Myocyte (in vitro differentiated cells): ENCODE measurements around the gene ZNF235. TPM values are rescaled to one million over a fixed set of nuclear protein-coding genes. Genes with fewer than 3 reads are reported as not detected.
"Not testable (repeated sequence)": the region's sequence is repeated elsewhere in the genome, so short reads cannot be mapped to it uniquely, and the experiment has no call there.

Source experiments
- DNase-seq: peaks from one replicate; pipeline ENCODE4 v3.0.0-alpha.2; 2012; ENCODE audit warnings: low read depth
- total RNA-seq: library from RNA; depleted of rRNA; stranded (reverse); fragments of >200 nt; gene quantifications from 2 replicates; pipeline ENCODE4 v1.2.3, GENCODE V29; 2014

Gene ZNF235
- total RNA-seq, 1 donor from 2014 or later, result 4.8 TPM

DNA sequence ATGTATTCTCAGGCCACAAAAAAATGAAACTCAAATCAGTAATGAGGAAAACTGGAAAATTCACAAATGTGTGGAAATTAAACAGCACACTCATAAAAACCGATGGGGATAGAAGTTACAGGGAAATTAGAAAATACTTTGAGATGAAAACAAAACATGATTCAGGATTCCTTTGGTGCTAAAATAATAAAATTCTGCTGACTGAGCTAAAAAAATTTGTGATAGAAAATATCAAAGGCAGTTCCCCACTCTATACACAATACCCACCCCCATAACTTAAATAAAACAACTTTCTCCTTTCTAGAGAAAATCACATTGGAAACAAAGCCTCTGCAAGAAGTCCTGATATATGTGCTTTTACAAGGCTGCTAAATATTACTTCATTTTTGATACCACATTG lies 46.7 kb downstream of the ZNF235 start:
- DNase-seq, result no peak

DNA sequence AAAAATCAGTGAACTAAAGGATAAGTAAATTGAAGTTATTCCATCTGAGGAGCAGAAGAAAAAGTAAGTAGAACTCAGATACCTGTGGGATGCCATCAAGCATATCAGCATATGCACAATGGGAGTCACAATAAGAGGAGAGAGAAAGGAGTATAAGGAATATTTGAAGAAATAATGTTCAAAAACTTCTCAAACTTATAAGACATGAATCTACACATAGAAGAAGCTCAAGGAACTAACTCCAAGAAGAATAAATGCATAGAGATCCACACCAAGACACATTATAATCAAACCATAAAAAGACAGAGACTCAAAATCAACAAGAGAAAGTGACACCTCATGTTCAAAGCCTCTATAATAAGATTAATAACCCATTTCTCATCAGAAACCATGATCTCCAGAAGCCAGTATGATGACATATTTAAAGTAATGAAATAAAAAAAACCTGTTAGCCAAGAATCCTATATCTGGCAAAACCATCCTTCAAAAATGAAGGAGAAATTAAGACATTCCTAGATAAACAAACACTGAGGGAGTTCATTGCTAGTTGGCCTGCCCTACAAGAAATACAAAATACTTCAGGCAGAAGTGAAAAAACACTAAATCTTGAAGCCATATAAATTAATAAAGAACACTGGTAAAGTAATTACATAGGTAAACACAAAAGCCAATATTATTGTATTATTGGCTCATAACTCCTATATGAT lies 49.0 kb downstream of the ZNF235 start:
- no peak for DNase-seq

DNA sequence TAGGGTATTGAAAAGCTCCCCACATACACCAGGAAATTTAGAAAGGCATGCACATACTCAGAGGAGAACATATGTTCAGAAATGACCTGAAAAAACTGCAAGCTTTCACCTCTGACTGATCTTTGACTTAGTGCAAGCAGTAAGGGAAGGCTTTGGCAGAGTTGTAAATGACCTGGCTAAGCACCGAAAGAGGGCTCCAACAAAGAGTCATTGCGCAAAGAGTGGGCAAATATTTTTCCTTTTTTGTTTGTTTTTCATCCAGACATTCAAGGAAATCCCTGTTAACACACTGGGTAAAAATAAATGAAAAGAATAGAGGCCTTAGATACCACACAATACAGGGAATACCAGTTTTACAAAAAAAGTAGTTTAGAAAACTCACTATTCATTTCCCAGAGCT lies 50.3 kb downstream of the ZNF235 start:
- DNase-seq, result no peak

DNA sequence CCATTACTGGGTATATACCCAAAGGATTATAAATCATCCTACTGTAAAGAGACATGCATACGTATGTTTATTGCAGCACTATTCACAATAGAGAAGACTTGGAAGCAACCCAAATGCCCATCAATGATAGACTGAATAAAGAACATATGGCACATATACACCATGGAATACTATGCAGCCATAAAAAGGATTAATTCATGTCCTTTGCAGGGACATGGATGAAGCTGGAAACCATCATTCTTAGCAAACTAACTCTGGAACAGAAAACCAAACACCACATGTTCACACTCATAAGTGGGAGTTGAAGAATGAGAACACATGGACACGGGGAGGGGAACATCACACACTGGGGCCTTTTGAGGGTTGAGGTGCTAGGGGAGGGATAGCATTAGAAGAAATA lies 51.4 kb downstream of the ZNF235 start:
- DNase-seq, result not testable (repeated sequence)

DNA sequence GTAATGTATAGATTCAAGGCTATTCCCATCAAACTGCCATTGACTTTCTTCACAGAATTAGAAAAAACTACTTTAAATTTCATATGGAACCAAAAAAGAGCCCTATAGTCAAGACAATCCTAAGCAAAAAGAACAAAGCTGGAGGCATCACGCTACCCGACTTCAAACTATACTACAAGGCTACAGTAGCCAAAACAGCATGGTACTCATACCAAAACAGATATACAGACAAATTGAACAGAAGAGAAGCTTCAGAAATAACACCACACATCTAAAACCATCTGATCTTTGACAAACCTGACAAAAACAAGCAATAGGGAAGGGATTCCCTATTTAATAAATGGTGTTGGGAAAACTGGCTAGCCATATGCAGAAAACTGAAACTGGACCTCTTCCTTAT lies 52.5 kb downstream of the ZNF235 start:
- DNase-seq, result not testable (repeated sequence)

DNA sequence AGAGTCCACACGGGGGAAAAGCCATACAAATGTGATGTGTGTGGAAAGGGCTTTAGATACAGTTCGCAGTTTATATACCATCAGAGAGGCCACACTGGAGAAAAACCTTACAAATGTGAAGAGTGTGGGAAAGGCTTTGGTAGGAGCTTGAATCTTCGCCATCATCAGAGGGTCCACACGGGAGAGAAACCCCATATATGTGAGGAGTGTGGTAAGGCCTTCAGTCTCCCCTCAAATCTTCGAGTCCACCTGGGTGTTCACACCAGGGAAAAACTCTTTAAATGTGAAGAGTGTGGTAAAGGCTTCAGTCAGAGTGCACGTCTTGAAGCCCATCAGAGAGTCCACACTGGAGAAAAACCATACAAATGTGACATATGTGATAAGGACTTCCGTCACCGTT lies 68.4 kb downstream of the ZNF235 start:
- DNase-seq, result no peak

Other genes with a start within 250 kb of the ZNF235 start
- gene ZNF284, start 232.9 kb downstream of the ZNF235 start, total RNA-seq, result 3.0 and 3.6 TPM in 2 replicates
- gene ZNF224, start 210.7 kb downstream of the ZNF235 start, total RNA-seq, result 11.7 and 19.4 TPM in 2 replicates
- gene ZNF225, start 191.6 kb downstream of the ZNF235 start, total RNA-seq, result 4.9 and 5.7 TPM in 2 replicates
- 15.5 and 16.9 TPM in 2 replicates for gene ZNF234, start 163.5 kb downstream of the ZNF235 start, total RNA-seq
- gene ZNF226, start 139.9 kb downstream of the ZNF235 start, total RNA-seq, result 18.9 and 23.2 TPM in 2 replicates
- 15.9 and 19.1 TPM in 2 replicates for gene ZNF227, start 92.5 kb downstream of the ZNF235 start, total RNA-seq
- gene ZNF233, start 45.1 kb downstream of the ZNF235 start, total RNA-seq, result 0.10 and 0.21 TPM in 2 replicates
- gene ZNF112, start 51.7 kb upstream of the ZNF235 start, total RNA-seq, result 8.0 and 14.0 TPM in 2 replicates
- 2.6 and 4.6 TPM in 2 replicates for gene ZNF285, start 96.6 kb upstream of the ZNF235 start, total RNA-seq
- gene ZNF229, start 143.4 kb upstream of the ZNF235 start, total RNA-seq, result 6.2 and 6.8 TPM in 2 replicates
- 7.4 and 17.9 TPM in 2 replicates for gene ZNF180, start 195.5 kb upstream of the ZNF235 start, total RNA-seq
- not detected in 2 replicates for gene CEACAM20, start 224.7 kb upstream of the ZNF235 start, total RNA-seq